Progenitor cell of endocrine pancreas (in vitro differentiated cells): ENCODE measurements around the gene PLEKHA6. TPM values are rescaled to one million over a fixed set of nuclear protein-coding genes. Genes with fewer than 3 reads are reported as not detected.

Experiments used
- DNase-seq: peaks from one replicate; pipeline ENCODE4 v3.0.0; 2021; ENCODE audit warnings: low spot score; ENCODE audit not compliant: unreplicated experiment
- H3K27ac Mint-ChIP-seq: 2 replicates; pipeline ENCODE4 v1.8.0; 2021; ENCODE audit warnings: mild to moderate bottlenecking, moderate library complexity, mixed read lengths
- H3K27me3 Mint-ChIP-seq: 2 replicates; pipeline ENCODE4 v1.8.0; 2021; ENCODE audit warnings: mixed read lengths
- H3K36me3 Mint-ChIP-seq: 2 replicates; pipeline ENCODE4 v1.8.0; 2022; ENCODE audit warnings: mixed read lengths; ENCODE audit not compliant: insufficient read depth
- H3K4me1 Mint-ChIP-seq: 2 replicates; pipeline ENCODE4 v1.8.0; 2021; ENCODE audit warnings: low read depth, mixed read lengths
- H3K4me3 Mint-ChIP-seq: 2 replicates; pipeline ENCODE4 v1.8.0; 2021; ENCODE audit warnings: low read depth, mild to moderate bottlenecking, moderate library complexity, mixed read lengths
- H3K9me3 Mint-ChIP-seq: 2 replicates; pipeline ENCODE4 v1.8.0; 2021; ENCODE audit warnings: low read depth, mixed read lengths
- CTCF ChIP-seq: fragments of 200-600 bp; sonication (generic); IDR thresholded peaks from one replicate; pipeline ENCODE4 v1.5.0; 2021; ENCODE audit warnings: antibody characterized with exemption, mild to moderate bottlenecking; ENCODE audit not compliant: unreplicated experiment
- total RNA-seq: library from RNA; stranded (reverse); gene quantifications from 2 replicates; pipeline ENCODE4 v1.2.1, GENCODE V29; 2021

The PLEKHA6 gene
- total RNA-seq, 1 donor from 2014 or later = 66.9 TPM

DNA sequence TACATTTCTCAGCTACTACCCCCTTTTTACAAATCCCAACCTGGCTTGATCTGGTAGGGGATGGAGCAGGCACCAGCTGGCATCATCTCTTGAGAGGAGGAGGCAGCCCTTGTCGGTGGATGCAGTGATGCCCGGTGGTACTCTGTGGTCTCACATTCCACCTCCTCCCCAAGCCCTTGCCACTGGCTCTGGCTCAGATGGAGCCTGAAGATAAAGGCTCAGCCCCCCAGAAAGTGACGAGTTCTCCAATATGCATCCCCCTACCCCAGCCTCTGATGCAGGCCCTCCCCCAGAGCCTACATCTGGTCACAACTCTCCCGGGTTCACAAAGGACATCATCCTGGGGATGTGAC, 142.1 kb downstream of the PLEKHA6 start:
- Mint-ChIP-seq H3K27ac (no peak overlapping the region), H3K9me3 (no peaks in the 10 kb centered on the region)
- no peak for TF ChIP-seq CTCF

DNA sequence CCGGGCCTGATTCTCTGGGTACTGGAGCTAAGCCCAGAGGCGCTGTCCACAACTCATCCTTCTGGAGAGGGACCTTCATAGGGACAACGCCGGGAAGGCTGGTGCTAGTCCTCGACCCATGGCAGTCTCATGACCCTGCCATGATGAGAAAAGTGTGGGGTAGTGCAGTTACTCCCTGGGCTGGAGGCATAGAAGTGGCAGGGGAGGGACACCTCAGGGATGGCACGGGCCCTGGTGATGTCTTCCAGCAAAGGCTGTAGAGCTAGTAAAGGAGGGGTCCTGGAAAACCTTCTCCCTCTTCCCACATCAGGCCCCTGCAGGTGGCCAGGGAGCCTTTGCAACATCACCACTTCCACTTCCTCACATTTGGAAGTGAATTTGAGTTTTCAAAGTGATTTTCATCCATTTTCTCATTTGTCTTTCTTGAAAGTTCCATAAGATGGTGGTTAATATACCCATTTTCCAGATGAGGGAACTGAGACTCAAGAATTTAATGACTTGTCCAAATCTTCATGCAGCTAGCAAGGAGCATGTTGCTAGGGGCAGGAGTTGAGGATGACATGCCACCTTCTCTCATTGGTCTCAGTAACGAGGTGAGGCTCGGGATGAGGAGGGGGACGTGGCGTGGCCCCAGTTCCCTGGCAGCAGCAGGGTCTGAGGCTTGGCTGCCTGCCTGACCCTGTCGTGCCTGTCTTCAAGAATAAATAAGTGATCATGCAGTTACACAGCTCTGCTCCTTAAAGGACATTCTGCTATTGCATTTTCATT, 142.7 kb downstream of the PLEKHA6 start:
- H3K27ac Mint-ChIP-seq = no peak overlapping the region
- no peak overlapping the region for H3K4me3 Mint-ChIP-seq
- no peaks in the 10 kb centered on the region for H3K27me3 Mint-ChIP-seq
- no peak for TF ChIP-seq CTCF
- no peaks in the 10 kb centered on the region for H3K9me3 Mint-ChIP-seq
- DNase-seq = no peak
- H3K36me3 Mint-ChIP-seq = peaks cover 3% of the 10 kb centered on the region
- peaks cover 4% of the 10 kb centered on the region for H3K4me1 Mint-ChIP-seq

More for the DNA sequence above, 142.1 kb downstream of the PLEKHA6 start:
- Mint-ChIP-seq H3K4me1 (peaks cover 4% of the 10 kb centered on the region), H3K36me3 (peaks cover 3% of the 10 kb centered on the region), H3K4me3 (no peak overlapping the region), H3K27me3 (no peaks in the 10 kb centered on the region)
- DNase-seq = no peak

- no peak for TF ChIP-seq CTCF
- H3K9me3 Mint-ChIP-seq = no peaks in the 10 kb centered on the region
- no peak overlapping the region for H3K4me3 Mint-ChIP-seq
- no peaks in the 10 kb centered on the region for H3K27me3 Mint-ChIP-seq
- H3K36me3 Mint-ChIP-seq = peaks cover 2% of the 10 kb centered on the region
- no peak overlapping the region for H3K27ac Mint-ChIP-seq
- DNase-seq = no peak
- H3K4me1 Mint-ChIP-seq = peaks cover 4% of the 10 kb centered on the region
Measured at GRCh38 chr1:204216236-204216635, 143.5 kb downstream of the PLEKHA6 start.

DNA sequence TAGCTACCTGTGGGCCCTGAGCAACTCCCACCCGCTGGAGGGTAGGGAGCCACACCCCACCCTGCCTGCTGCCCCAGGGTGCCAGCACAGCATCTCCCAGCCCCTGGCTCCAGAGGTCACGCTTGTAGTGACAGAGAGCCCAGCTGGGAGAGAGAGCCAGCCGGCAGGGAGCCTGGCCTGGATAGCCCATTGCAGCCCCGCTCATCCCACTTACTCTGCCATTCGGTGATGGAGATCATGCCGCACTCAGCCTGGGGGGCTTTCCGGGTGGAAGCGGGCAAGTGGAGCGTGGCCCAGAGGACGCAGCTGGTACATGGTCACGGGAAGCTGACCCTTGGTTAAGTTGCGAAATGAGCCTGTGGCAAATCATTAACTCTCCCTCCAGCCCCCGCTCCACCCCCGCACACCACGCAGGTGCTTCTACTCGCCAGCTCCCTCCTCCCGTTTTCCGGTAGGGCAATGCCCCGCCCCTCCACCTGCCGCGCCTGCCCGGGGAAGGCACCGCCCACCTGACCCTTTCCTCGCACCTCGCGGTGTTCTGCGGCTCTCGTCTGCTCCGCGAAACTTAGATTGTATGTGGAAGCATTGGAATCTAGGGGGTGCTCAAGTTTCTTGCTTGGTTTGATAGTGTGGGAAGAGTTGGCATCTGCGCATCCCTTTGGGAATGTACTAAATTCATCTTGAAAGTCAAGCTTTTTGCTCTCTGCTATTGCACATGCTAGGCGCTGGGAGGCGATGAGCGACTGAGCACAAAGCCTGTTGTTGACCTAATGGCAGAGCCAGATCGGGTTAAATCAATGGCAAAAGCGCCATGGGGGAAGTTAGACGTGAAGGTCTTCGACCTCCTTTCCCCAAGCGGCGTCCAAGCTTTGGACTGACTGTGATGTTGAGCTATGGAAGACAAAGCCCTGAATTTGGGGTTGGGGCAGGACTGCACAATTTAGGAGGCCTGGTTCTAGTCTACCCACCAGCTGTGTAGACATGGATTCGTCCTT, 145.8 kb downstream of the PLEKHA6 start, which contains the start of gene GOLT1A:
GOLT1A (minus strand) TSS at position 321 of the 995 bp plus-strand sequence; CDS start at position 239, 82 bp downstream.
- H3K36me3 Mint-ChIP-seq = no peaks in the 10 kb centered on the region
- peak; percentile 52 for TF ChIP-seq CTCF
- H3K9me3 Mint-ChIP-seq = no peaks in the 10 kb centered on the region
- DNase-seq = peak; percentile 68
- H3K27ac Mint-ChIP-seq = peak within 1 kb of the TSS; percentile 59
- H3K27me3 Mint-ChIP-seq = no peaks in the 10 kb centered on the region
- peaks cover 4% of the 10 kb centered on the region for H3K4me1 Mint-ChIP-seq
- H3K4me3 Mint-ChIP-seq = peak within 1 kb of the TSS; percentile 61

DNA sequence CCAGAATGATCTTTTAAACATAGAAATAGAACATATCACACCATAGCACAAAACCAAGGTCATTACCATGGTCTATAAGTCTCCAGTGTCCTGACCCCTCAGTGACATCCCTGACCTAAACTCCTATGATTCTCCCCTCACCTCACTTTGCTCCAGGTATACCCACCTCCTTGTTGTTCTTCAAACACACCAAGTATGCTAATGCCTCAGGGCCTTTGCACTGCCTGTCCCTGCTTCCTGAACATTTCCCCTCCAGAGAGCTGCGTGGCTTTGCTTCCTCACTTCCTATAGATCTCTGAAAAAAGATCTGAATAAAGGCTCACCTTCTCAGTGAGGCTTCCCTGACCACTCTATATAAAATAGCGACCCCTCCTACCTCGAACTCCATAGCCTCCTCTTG, 147.0 kb downstream of the PLEKHA6 start:
- H3K27ac Mint-ChIP-seq = no peak overlapping the region
- H3K36me3 Mint-ChIP-seq = no peaks in the 10 kb centered on the region
- H3K9me3 Mint-ChIP-seq = no peaks in the 10 kb centered on the region
- no peaks in the 10 kb centered on the region for H3K27me3 Mint-ChIP-seq
- peaks cover 4% of the 10 kb centered on the region for H3K4me1 Mint-ChIP-seq
- H3K4me3 Mint-ChIP-seq = no peak overlapping the region
- no peak for TF ChIP-seq CTCF
- no peak for DNase-seq
